Nasal cavity respiratory epithelium epithelial cell of viscerocranial mucosa (primary cell): ENCODE measurements around the gene VSTM2L. TPM values are rescaled to one million over a fixed set of nuclear protein-coding genes. Genes with fewer than 3 reads are reported as not detected.

Experiments used
- total RNA-seq: library from RNA; depleted of rRNA; stranded (reverse); fragments of >200 nt; gene quantifications from 2 replicates; pipeline ENCODE4 v1.2.3, GENCODE V29; 2014

VSTM2L gene
- total RNA-seq: 1.4 and 7.4 TPM in 2 replicates

GRCh38 chr20:37902504-37903313 is at the start of gene VSTM2L:
Gene VSTM2L (plus strand): TSS chr20:37903127. CDS start chr20:37903351, 224 bp downstream.

Other genes with a start within 250 kb of the VSTM2L start
- 23.6 and 31.8 TPM in 2 replicates for gene CTNNBL1, start 209.1 kb upstream of the VSTM2L start, total RNA-seq
- gene TTI1, start 130.3 kb downstream of the VSTM2L start, total RNA-seq: 19.5 and 27.9 TPM in 2 replicates
- gene RPRD1B, start 130.6 kb downstream of the VSTM2L start, total RNA-seq: 18.5 and 32.5 TPM in 2 replicates